Measurements from ENCODE around the gene TRIM5.
A peak's percentile ranks its signal among the peaks of the same experiment; 100 is the strongest.

The TRIM5 gene

GRCh38 chr11:5689551-5689983, 4.7 kb upstream of the TRIM5 start, which contains the start of gene TRIM22:
Gene TRIM22 (plus strand): TSS chr11:5689790. CDS start chr11:5696233, 6,443 bp downstream.
- peaks cover 22% of the 10 kb centered on the region for H3K4me1 ChIP-seq (ENCODE audit: insufficient read depth, low read length, poor library complexity, severe bottlenecking)
- H3K9me3 ChIP-seq (ENCODE audit: insufficient read depth, low read depth, low read length) = no peaks in the 10 kb centered on the region
- no peaks in the 10 kb centered on the region for H3K9me2 ChIP-seq (replicated peaks; ENCODE audit: low read depth, low read length)
- TF ChIP-seq CTCF (conservative IDR thresholded peaks at IDR 0.05; ENCODE audit: low read length) (no peak), EZH2phosphoT487 (IDR thresholded peaks at IDR 0.05; ENCODE audit: borderline replicate concordance) (no peak)
- H2AFZ ChIP-seq (ENCODE audit: low read length) = peak within 1 kb of the TSS; percentile 44
- peak within 1 kb of the TSS; percentile 82 for H3K9ac ChIP-seq (ENCODE audit: low read depth, low read length, poor library complexity, severe bottlenecking)
- peak within 1 kb of the TSS; percentile 72 for H3K4me3 ChIP-seq (ENCODE audit: low read length, poor library complexity, severe bottlenecking)
- H3K27me3 ChIP-seq (ENCODE audit: insufficient read depth, low read length, poor library complexity, severe bottlenecking) = no peaks in the 10 kb centered on the region
- H3K4me2 ChIP-seq (ENCODE audit: low read depth, low read length, poor library complexity, severe bottlenecking) = peak within 1 kb of the TSS; percentile 79
- no peaks in the 10 kb centered on the region for H3K36me3 ChIP-seq (ENCODE audit: insufficient read depth, low read length)
- no peaks in the 10 kb centered on the region for H3K79me2 ChIP-seq (ENCODE audit: insufficient read depth, low read length)
- H4K20me1 ChIP-seq (ENCODE audit: insufficient read depth, low read length, poor library complexity, severe bottlenecking) = no peaks in the 10 kb centered on the region
- H3F3A ChIP-seq (ENCODE audit: low read depth) = no peaks in the 10 kb centered on the region

- H4K20me1 ChIP-seq (ENCODE audit: insufficient read depth, low read length, poor library complexity, severe bottlenecking) = peaks cover 4% of the 10 kb centered on the region
- no peaks in the 10 kb centered on the region for H3K9me3 ChIP-seq (ENCODE audit: insufficient read depth, low read depth, low read length)
- no peaks in the 10 kb centered on the region for H3K36me3 ChIP-seq (ENCODE audit: insufficient read depth, low read length)
- H3K79me2 ChIP-seq (ENCODE audit: insufficient read depth, low read length) = peaks cover 6% of the 10 kb centered on the region; the same call in 1 of the 2 replicates
- H3K4me2 ChIP-seq (ENCODE audit: low read depth, low read length, poor library complexity, severe bottlenecking) = no peak overlapping the region
- peaks cover 28% of the 10 kb centered on the region for H3K4me1 ChIP-seq (ENCODE audit: insufficient read depth, low read length, poor library complexity, severe bottlenecking)
- H3K27me3 ChIP-seq (ENCODE audit: insufficient read depth, low read length, poor library complexity, severe bottlenecking) = no peaks in the 10 kb centered on the region
- H3F3A ChIP-seq (ENCODE audit: low read depth) = no peaks in the 10 kb centered on the region
- TF ChIP-seq CTCF (conservative IDR thresholded peaks at IDR 0.05; ENCODE audit: low read length) (no peak), EZH2phosphoT487 (IDR thresholded peaks at IDR 0.05; ENCODE audit: borderline replicate concordance) (no peak)
- H3K9me2 ChIP-seq (replicated peaks; ENCODE audit: low read depth, low read length) = no peaks in the 10 kb centered on the region
- no peak overlapping the region for H3K9ac ChIP-seq (ENCODE audit: low read depth, low read length, poor library complexity, severe bottlenecking)
- no peak overlapping the region for H3K4me3 ChIP-seq (ENCODE audit: low read length, poor library complexity, severe bottlenecking)
- no peak overlapping the region for H2AFZ ChIP-seq (ENCODE audit: low read length)
Measured at GRCh38 chr11:5688482-5688881, 3.6 kb upstream of the TRIM5 start.

- TF ChIP-seq EZH2phosphoT487 (IDR thresholded peaks at IDR 0.05; ENCODE audit: borderline replicate concordance) = no peak
- TF ChIP-seq CTCF (conservative IDR thresholded peaks at IDR 0.05; ENCODE audit: low read length) = no peak
- Histone ChIP-seq H3K4me3 (ENCODE audit: low read length, poor library complexity, severe bottlenecking) (no peak overlapping the region), H2AFZ (ENCODE audit: low read length) (no peak overlapping the region), H3K4me2 (ENCODE audit: low read depth, low read length, poor library complexity, severe bottlenecking) (no peak overlapping the region), H3F3A (ENCODE audit: low read depth) (no peaks in the 10 kb centered on the region), H3K9ac (ENCODE audit: low read depth, low read length, poor library complexity, severe bottlenecking) (no peak overlapping the region), H3K9me2 (replicated peaks; ENCODE audit: low read depth, low read length) (no peaks in the 10 kb centered on the region), H3K36me3 (ENCODE audit: insufficient read depth, low read length) (no peaks in the 10 kb centered on the region), H3K27me3 (ENCODE audit: insufficient read depth, low read length, poor library complexity, severe bottlenecking) (no peaks in the 10 kb centered on the region), H3K79me2 (ENCODE audit: insufficient read depth, low read length) (peaks cover 6% of the 10 kb centered on the region; the same call in 1 of the 2 replicates), H3K9me3 (ENCODE audit: insufficient read depth, low read depth, low read length) (no peaks in the 10 kb centered on the region), H3K4me1 (ENCODE audit: insufficient read depth, low read length, poor library complexity, severe bottlenecking) (peaks cover 18% of the 10 kb centered on the region), H4K20me1 (ENCODE audit: insufficient read depth, low read length, poor library complexity, severe bottlenecking) (peaks cover 4% of the 10 kb centered on the region)
Measured at GRCh38 chr11:5686426-5686825, 1.6 kb upstream of the TRIM5 start.
